Esophagus squamous epithelium (tissue), 4 donors: ENCODE data around the gene DHRS7.

Experiments
- CTCF ChIP-seq, 6 experiments: fragments of 450-650 bp in 4 of 6; fragments of 200-600 bp in 2 of 6; sonication (generic) in 2 of 6; IDR thresholded peaks; one replicate each; pipeline ENCODE4 v1.5.1; 2016 to 2019; ENCODE audit warnings: antibody characterized with exemption in 6 of 6, mild to moderate bottlenecking in 4 of 6, moderate library complexity in 4 of 6
- POLR2A ChIP-seq, 4 donors: fragments of 450-650 bp; IDR thresholded peaks; one replicate each; pipeline ENCODE4 v1.6.1; 2017; ENCODE audit warnings: antibody characterized with exemption in 4 of 4, mild to moderate bottlenecking in 4 of 4, moderate library complexity in 3 of 4

GRCh38 chr14:60179431-60179869, 14.3 kb upstream of the DHRS7 start:
- no peak for TF ChIP-seq POLR2A (IDR thresholded peaks at IDR 0.05)
- no peak for TF ChIP-seq CTCF (IDR thresholded peaks at IDR 0.05)
